AG04450 (cell line): ENCODE data around the gene GTF3C2. TPM values are rescaled to one million over a fixed set of nuclear protein-coding genes. Genes with fewer than 3 reads are reported as not detected.

Source experiments
- CTCF ChIA-PET: fragments of 300-600, 350-600 bp; formaldehyde crosslinking; extraction: SDS; loops from one replicate; lab custom pipeline; 2022; ENCODE audit warnings: antibody characterized with exemption, inconsistent platforms; lab: Charles Lee
- POLR2A ChIA-PET: fragments of 350-600 bp; formaldehyde crosslinking; extraction: SDS; loops from one replicate; lab custom pipeline; 2021; ENCODE audit warnings: antibody characterized with exemption, inconsistent platforms; lab: Yijun Ruan, JAX
- DNase-seq: peaks from one replicate; pipeline ENCODE4 v3.0.0-alpha.2; 2011; ENCODE audit warnings: low read depth, low spot score
- H3K27ac ChIP-seq: one replicate; pipeline ENCODE4 v1.5.1; 2012; ENCODE audit warnings: low read depth, low read length, control low read depth
- H3K27me3 ChIP-seq: one replicate; pipeline ENCODE4 v1.6.0; 2012; ENCODE audit warnings: low read length; ENCODE audit not compliant: control insufficient read depth, insufficient read depth
- H3K4me3 ChIP-seq: 2 replicates; pipeline ENCODE4 v1.5.1; 2011; ENCODE audit warnings: mild to moderate bottlenecking, low read depth, low read length, control low read depth
- H3K9me3 ChIP-seq: 2 replicates; pipeline ENCODE4 v1.5.1; 2012; ENCODE audit warnings: low read length; ENCODE audit not compliant: control insufficient read depth, insufficient read depth
- polyA plus RNA-seq: library from polyadenylated mRNA; depleted of rRNA; stranded (reverse); fragments of >200 nt; gene quantifications from 2 replicates; pipeline ENCODE4 v1.2.3, GENCODE V29; 2011
- TF ChIP-seq, protein P1 (sequence below): IDR thresholded peaks from 2 replicates; pipeline ENCODE4 v1.5.1; 2011; ENCODE audit warnings: low read depth, low read length, control low read depth, inconsistent platforms

GTF3C2 gene
- polyA plus RNA-seq, 1 experiment: 39.0 TPM

DNA sequence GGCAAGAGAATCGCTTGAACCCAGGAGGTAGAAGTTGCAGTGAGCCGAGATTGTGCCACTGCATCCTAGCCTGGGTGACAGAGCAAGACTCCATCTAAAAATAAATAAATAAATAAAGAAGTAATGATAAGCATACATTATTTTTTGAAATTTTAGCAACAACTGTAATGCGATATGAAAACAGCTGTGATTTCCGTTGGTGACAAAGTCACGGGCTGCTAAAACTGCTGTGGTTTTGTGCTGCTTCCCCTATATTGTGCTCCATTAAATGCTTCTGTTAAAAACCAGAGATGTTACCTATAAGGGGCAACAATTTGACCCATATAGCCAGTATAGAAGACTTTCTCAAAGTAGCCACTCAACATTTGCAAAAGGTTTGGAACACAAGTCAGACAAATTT lies 66.0 kb downstream of the GTF3C2 start:
- ChIA-PET POLR2A (no interaction called here), CTCF (interaction anchor here (1.1 to 4.8 kb wide), 3 partner anchors 9 to 12 kb away, joined by 3 to 43 read pairs (median 23); no protein-coding TSS in a partner anchor)
- TF ChIP-seq, protein P1, sequence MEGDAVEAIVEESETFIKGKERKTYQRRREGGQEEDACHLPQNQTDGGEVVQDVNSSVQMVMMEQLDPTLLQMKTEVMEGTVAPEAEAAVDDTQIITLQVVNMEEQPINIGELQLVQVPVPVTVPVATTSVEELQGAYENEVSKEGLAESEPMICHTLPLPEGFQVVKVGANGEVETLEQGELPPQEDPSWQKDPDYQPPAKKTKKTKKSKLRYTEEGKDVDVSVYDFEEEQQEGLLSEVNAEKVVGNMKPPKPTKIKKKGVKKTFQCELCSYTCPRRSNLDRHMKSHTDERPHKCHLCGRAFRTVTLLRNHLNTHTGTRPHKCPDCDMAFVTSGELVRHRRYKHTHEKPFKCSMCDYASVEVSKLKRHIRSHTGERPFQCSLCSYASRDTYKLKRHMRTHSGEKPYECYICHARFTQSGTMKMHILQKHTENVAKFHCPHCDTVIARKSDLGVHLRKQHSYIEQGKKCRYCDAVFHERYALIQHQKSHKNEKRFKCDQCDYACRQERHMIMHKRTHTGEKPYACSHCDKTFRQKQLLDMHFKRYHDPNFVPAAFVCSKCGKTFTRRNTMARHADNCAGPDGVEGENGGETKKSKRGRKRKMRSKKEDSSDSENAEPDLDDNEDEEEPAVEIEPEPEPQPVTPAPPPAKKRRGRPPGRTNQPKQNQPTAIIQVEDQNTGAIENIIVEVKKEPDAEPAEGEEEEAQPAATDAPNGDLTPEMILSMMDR: no peak
- Histone ChIP-seq H3K4me3 (no peak overlapping the region), H3K9me3 (no peaks in the 10 kb centered on the region), H3K27ac (no peak overlapping the region), H3K27me3 (peaks cover 9% of the 10 kb centered on the region)
- DNase-seq: no peak

DNA sequence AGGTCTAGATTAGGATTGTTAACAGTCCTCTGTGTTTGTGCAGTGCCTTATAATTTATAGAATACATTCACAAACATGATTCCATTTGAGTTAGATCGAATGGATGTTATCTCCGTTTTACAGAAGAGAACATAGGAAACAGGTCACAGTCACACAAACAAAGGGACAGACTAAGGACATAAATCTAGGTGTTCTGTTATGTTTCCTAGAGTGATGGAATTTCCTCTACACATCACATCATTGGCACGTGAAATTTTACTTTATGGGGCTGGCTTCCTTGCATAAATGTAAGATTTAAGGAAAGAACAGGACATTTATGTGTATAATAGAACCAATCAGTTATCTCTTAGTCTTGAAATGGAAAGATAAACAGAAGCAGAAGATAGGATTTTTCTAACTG lies 68.0 kb downstream of the GTF3C2 start:
- ChIA-PET POLR2A (no interaction called here), CTCF (interaction anchor here (1.0 to 4.4 kb wide), 4 partner anchors 9 to 96 kb away, joined by 3 to 23 read pairs (median 8); no protein-coding TSS in a partner anchor)
- Histone ChIP-seq H3K4me3 (no peak overlapping the region), H3K27ac (no peak overlapping the region), H3K27me3 (peaks cover 9% of the 10 kb centered on the region), H3K9me3 (no peaks in the 10 kb centered on the region)
- TF ChIP-seq, protein P1: no peak
- DNase-seq: no peak

DNA sequence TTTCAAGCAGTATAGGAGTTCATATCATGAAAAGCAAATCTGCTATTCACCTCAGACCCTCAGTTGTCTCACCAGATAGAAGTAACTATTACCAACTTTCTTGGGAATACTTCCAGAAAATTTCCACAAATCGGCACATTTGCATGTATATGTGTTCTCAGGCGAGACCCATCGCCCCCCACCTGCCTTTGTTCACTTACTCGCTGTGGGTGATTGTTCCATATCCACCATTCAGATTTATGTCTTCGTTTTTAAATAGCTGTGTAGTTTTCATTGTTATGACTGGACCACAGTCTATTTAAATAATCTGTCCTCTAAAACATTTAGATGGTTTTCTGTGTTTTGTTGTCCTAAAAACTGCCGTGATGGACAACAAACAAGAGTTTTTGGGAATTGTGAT lies 71.1 kb downstream of the GTF3C2 start:
- Histone ChIP-seq H3K27me3 (no peaks in the 10 kb centered on the region), H3K9me3 (no peaks in the 10 kb centered on the region), H3K4me3 (no peak overlapping the region), H3K27ac (no peak overlapping the region)
- CTCF ChIA-PET: no interaction called here
- TF ChIP-seq, protein P1: no peak
- POLR2A ChIA-PET: interaction anchor here (0.5 kb wide), 1 partner anchor 8 kb away, joined by 4 read pairs; no protein-coding TSS in a partner anchor
- no peak for DNase-seq

DNA sequence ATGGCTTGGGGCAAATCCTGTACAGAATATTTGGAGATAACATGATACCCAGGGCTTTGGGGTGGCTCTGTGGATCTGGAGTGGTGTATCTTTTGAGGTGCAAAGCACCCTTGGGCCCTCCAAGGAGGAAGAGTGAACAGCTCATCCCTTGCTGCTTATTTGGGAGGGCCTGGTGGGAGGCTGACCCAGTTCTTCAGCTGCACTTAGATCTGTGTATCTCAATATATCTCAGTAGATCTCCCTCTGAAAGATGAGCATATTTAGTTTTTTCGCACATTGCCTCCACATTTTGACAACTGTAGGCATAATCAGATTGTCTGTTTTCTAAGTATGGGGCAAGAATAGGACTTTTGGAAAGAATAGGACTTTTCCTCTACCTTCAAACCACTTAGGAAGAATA lies 71.6 kb downstream of the GTF3C2 start:
- ChIA-PET CTCF (no interaction called here), POLR2A (interaction anchor here (0.5 kb wide), 1 partner anchor 8 kb away, joined by 4 read pairs; no protein-coding TSS in a partner anchor)
- Histone ChIP-seq H3K27me3 (no peaks in the 10 kb centered on the region), H3K27ac (no peak overlapping the region), H3K4me3 (no peak overlapping the region), H3K9me3 (no peaks in the 10 kb centered on the region)
- DNase-seq: no peak
- TF ChIP-seq, protein P1: no peak

DNA sequence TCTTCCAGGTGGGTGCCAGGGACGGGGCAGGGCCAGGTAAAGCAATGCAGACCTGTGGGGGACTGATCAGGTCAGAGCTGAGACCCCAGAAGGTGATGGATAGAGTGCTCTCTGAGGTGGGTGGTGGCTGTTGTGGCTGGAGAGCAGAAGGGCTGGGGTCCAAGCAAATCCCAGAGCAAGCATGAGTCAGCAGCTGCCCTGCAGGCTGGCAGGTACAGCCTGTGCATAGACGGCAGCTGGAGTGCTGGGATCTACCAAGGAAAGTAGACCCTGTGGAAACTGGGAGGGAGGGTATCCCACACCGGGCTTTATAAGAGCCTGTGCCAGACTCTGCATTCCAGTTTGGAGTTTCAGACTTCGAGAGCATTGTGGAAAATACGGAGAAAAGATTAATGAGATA lies 73.7 kb downstream of the GTF3C2 start:
- POLR2A ChIA-PET: no interaction called here
- TF ChIP-seq, protein P1: no peak
- H3K27ac ChIP-seq: no peak overlapping the region
- CTCF ChIA-PET: interaction anchor here (1.3 to 6.5 kb wide), 6 partner anchors 9 to 196 kb away, joined by 4 to 87 read pairs (median 30); partner anchors contain the start of gene KHK
- no peaks in the 10 kb centered on the region for H3K27me3 ChIP-seq
- H3K9me3 ChIP-seq: no peaks in the 10 kb centered on the region
- DNase-seq: no peak
- no peak overlapping the region for H3K4me3 ChIP-seq
